NCI-H460 (cell line): ENCODE data around the gene RGS17. TPM values are rescaled to one million over a fixed set of nuclear protein-coding genes. Genes with fewer than 3 reads are reported as not detected.
"Not testable (repeated sequence)": the region's sequence is repeated elsewhere in the genome, so short reads cannot be mapped to it uniquely, and the experiment has no call there.

Experiments
- DNase-seq: peaks from one replicate; pipeline ENCODE4 v3.0.0-alpha.2; 2016; ENCODE audit warnings: low read depth; ENCODE audit errors: extremely low read depth
- total RNA-seq: library from RNA; depleted of rRNA; stranded (reverse); fragments of >200 nt; shearing (Covaris generic); gene quantifications from 2 replicates; pipeline ENCODE4 v1.2.3, GENCODE V29; 2014

RGS17 gene
- total RNA-seq, 1 experiment from 2014 or later = 0.20 TPM

DNA sequence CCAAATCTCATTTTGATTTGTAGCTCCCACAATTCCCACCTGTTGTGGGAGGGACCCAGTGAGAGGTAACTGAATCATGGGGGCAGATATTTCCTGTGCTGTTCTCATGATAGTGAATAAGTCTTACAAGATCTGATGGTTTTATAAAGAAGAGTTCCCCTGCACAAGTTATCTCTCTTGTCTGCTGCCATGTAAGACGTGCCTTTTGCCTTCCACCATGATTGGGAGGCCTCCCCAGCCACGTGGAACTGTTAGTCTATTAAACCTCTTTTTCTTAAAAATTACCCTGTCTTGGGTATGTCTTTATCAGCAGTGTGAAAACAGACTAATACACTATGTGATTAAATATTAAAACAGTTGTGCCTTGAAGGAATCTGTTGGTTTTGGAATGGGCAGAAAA, 131.5 kb downstream of the RGS17 start:
- not testable (repeated sequence) for DNase-seq

DNA sequence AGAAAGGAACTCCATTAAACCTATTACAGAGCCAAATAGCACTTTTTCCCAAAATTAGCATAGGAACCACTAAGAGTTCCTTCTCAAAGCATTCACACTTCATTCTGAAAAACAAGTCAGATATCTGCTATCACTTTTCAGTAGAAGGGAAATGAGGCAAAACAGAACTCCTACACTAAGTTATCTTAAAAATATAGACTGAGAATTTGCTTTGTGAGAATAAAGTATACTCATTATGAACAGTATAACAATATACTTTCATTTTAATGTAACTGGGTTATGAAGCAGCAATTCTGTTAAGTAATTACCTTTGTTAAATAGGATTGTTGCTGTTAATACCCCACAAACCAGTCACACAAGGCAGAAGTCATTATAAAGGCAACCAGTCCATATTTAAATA, 137.2 kb downstream of the RGS17 start:
- no peak for DNase-seq

DNA sequence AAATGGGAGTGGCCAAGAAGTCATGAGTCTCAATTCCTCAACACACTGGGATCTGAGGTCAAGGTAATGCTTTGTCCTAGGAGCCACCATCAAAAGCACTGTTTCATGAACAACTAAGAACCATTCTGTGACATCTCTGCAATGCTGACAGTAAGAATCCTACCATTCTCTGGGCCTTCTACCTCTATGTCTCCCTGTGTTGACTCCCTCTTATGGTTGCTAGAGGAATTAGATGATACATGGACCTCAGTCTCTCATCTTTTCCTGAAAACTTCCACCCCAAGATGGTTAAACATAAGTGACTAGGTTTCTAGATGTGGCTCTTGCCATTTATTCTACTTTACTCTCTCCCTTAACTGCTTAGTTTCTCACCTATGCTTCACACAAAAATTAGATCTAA, 137.7 kb downstream of the RGS17 start:
- no peak for DNase-seq

DNA sequence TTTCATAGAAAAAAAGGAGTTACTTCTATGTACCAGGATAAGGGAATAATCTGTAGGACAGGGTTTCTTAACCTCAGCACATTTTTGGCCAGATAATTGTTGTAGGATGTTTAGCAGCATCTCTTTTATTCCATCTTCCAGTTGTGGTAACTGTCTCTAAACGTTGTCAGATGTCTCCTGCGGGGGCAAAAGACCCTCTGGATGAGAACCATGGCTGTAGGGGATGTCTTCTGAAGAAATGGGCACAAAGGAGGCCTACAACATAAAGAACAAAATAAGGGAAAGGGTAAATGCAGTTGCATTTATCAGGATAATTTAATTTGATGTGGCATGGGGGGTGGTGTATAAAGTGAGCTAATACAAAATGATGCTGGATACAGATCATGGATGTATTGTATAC, 144.1 kb downstream of the RGS17 start:
- DNase-seq = no peak

DNA sequence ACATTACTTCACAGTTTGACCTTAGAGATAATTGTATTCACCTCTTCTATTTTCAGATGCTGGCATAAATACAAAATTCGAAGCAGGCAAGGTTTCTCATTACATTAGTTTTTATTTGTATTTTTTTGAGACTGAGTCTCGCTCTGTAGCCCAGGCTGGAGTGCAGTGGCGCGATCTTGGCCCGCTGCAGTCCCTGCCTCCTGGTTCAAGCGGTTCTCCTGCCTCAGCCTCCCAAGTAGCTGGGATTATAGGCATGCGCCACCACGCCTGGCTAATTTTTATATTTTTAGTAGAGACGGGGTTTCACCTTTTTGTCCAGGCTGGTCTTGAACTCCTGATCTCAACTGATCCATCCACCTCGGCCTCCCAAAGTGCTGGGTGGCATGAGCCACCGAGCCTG, 145.8 kb downstream of the RGS17 start:
- not testable (repeated sequence) for DNase-seq

DNA sequence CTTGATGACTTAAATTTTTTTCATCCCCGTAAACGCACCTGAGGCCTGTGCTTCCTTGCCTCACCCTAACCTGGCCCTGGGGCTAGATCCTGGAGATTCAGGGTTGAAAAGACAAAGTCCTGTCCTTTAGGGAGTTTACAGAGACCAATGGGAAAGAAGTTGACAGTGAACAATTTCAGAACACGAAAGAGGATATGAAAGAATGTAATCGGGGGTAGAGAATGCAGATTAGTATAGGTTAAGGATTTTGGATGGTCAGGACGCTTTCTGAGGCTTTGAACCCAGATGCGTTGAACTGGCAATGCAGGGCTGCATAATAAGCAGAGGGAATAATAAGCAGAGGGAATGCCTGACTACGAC, 146.6 kb downstream of the RGS17 start:
- no peak for DNase-seq

DNA sequence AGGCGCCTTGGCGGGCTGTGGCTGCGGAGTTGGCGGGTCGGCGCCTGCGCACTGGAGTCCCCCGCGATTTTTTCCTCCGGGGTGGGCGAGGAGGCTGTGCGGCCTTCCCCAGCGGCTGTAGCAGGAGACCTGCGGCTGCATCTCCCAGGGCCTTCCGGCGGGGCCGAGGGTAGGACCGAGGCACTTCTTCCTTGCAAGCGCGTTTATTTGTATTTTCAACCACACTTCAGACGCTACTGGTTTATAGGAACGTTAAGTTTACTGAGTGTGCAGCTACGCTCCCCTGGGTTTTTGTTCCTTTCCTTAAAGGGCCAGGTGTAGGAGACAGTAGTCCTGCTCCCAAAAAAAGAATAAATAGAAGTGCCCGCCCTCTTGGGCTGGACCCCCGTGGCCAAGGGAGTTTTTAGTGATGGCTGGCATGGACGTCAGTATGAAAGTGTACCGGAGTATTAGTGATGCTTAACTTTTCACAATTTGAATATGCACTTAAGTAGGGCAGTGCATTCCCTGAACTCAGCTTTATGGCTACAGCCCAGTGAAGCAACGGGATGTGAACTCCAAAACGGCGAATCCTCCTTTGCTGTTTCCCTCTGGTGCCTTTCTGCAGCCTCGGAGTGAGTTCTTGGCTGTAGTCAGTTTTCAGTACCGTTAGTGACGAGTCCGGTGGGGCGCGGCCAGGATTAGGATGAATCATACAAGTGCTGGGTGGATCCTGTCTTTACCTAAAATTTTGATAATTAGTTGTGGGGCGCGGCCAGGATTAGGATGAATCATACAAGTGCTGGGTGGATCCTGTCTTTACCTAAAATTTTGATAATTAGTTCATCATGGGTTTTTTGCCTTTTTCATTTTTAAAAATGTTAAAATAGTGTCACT, 147.2 kb downstream of the RGS17 start:
- peak; percentile 64 for DNase-seq

DNA sequence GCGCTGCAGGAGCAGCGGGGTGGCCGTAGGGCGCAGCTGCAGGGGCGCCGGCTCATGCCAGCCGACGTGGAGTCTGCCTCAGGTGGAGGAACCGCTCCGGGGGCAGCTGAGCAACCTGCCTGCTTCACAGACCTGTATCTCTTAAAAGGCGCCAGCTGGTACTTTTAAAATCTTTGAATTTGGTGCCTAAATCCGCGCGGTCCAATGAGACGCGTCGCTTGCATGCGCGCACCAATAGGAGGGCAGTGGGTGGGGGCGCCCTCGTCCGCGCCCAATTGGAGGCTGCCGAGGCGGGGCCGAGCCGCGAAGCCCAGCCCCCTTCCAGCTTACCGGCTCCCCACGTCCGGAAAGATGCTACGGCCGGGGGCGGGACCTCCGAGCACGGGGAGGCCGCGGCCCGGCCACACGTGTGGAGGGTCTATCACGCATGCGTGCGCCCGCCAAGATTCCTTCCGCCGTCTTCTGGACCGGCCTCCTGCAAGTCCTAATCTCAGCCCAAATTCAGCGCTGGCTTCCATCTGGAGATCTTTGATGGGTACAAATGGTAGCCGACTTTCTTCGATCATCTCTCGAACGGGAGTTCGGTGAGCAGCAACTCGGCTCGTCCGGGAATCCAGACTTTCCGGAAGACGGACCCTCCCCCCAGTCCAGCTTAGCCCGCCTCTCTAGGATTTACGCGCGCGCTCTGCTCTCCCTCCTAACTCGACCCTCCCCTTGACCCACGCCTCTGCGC, 148.0 kb downstream of the RGS17 start, which contains the start of gene FBXO5:
Gene FBXO5, minus strand, starts transcription at position 138 of the 733 bp plus-strand sequence. Its CDS starts 82 bp downstream, at position 56.
- peak; percentile 93 for DNase-seq

DNA sequence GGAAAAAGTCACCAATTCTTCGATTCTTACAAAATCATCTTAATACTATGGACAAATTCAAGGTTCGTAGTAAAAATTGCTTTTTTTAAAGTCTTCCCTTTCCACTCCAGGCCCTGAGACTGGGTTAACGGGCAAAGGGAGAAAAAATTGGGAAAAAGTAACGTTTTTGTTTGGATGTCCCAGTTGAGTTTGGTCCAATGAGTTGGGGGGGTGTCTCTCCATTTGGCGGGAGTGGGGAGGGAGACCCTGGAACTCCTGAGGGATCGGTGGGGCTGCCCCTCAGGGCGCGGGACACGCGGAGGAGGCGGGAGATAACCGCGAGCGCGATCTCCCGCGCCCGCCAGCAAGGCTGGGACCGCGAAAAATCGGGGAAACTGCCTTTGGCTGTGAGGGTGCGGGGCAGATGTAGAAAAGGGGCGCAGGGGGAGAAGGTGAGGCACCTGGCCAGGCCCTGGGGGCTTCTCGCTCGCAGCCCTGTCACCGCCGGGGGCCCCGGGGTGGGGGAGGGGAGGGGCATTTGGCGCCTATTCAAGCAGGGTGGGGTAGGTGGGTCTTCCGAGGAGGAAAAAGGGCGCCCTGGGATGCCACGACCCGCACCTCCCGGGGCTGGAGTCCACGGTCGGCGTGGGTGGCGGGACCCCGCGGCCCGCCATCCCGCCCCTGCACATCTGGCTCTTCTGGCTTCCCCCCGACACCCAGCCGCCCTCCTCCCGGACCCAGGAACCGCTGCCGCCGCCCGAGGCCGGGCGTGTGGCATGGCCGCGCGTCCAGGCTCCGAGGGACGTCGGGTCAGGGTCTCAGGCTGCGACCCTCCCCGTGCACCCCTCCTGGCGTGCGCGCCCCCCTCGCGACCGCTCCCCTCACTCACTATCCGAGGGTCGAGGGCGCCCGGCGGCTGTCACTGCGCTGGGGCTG, 148.8 kb downstream of the RGS17 start:
- DNase-seq = no peak

DNA sequence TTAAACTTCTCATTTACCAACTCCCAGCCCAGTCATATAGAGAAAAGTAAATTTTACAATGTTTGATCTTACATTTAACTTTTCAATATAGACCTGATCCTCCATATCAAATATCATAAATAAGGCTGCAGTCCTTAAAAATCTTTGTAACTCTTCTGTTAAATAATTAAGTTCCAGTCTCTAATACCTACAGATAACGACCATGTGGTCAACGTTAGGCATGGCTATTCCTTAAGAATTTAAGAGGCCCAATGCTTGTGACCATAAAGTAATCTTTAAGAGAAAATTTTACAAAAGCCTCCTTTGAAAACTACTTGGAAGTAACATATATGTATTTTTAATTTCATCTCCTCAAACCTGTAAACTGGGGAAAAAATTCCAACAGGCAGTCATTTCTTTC, 149.9 kb downstream of the RGS17 start:
- DNase-seq = no peak

DNA sequence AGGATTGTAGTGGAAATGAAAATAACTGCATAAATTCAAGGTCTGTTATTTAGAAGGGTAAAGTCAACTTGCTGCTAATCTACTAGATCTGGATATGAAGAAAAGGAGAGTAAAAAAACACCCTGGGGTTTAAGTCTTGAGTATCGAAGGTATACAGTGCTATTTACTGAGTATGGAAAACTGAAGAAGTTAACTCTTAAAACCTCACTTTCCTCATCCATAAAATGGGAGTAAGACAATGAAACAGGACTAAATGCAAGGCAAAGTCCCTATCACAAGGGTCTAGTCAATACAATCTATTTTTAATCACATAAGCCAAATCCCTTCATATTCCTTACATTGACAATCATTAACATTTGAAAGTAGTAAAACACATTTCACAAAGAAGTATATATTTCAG, 150.4 kb downstream of the RGS17 start:
- no peak for DNase-seq

DNA sequence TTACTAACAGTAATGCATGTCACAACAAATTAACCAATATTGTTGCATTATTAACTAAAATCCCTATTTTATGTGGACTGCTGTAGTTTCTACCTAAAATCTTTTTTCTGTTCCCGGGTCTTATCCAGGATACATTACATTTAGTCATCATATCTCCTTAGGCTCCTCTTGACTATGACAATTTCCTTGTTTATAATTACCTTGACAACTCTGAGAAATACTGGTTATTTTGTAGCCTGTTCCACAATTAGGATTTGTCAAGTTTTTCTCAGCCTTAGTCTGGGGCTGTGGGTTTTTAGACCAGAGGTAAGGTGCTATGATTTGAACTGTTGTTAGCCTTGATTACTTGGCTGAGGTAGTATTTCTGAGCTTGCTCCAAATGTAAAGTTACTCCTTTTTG, 152.0 kb downstream of the RGS17 start:
- no peak for DNase-seq

DNA sequence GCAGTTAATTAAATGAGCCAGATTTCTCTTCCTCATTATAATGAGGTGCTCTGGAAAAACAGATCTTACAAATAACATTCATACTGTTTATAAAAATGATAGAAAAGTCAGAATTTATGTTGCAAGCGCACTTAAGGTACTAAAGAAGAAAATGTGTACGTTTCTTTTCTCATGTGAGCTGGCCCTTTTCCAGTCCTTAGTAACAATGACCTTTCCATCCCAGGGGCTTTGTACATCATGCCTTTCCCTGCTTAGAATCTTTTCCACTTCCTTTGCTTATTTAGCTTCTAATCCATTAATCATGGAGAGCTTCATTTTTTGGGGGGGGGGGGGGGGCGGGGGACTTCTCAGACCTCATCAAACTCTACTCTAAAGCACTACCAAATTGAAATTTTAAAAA, 153.0 kb downstream of the RGS17 start:
- DNase-seq = no peak

DNA sequence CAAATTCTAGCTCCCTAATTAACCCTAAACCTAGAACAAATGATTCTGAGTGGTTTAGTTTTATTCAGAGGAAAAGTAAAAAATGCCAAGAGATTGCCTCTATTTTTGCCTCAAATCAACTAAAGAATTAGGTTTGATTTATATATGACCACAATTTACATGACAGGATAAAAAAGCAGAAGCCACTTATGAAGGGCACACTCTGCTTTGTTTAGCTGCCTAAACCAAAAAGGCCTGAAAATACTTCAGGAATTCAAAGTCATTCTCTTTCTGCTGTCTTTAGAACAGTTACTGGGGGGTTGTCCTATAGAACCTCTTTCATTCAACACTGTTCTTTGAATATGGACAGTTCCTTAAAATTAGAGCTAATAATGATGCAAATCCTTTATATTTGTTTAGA, 153.5 kb downstream of the RGS17 start:
- no peak for DNase-seq

DNA sequence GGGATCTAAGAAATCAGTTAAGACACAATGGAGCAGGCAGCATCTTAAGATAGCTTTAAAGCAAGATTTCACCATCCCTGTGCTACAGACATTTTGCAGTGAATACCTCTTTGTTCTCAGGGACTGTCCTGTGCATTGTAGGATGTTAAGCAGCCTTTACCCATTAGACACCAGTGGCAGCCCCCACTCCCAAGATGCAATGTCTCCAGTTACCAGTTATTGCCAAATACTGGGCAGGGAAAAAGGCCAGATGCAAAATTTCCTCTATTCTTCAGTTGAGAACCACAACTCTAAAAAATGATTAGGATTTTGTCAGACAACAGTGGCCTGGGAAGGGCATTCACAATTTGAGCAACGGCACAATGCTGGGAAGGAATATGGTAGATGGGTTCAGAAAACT, 154.3 kb downstream of the RGS17 start:
- no peak for DNase-seq

DNA sequence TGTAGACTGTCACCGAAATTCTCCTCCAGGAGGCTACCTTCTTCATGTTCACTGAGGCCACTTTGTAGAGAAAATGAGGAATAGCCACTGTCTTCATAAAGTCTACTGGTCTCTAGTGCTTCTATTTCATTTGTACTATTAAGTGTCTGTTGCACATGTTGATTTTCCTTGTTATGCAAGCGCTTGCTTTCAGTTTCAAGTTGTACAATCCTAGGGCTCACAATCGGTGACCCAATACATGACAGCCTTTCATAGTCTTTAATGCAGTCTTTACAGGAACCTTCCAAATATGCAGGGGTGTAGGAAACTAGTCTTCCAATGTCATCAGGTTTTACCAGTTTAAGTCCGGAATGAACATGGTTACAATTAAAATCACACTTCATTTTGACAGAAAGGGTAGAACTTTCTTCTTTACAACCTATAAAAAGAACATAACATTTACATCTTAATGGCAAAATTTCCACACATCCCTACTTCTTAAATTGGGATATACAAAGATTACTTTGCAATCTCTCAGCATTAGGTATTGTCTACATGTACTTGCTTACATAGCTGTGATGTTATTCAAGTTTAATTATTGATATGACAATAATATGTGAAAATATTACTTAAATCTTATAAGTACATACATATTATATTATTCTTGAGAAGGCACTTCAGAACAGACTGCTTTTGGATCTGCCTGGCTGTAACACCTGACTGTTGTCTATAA, 155.7 kb downstream of the RGS17 start:
- no peak for DNase-seq

DNA sequence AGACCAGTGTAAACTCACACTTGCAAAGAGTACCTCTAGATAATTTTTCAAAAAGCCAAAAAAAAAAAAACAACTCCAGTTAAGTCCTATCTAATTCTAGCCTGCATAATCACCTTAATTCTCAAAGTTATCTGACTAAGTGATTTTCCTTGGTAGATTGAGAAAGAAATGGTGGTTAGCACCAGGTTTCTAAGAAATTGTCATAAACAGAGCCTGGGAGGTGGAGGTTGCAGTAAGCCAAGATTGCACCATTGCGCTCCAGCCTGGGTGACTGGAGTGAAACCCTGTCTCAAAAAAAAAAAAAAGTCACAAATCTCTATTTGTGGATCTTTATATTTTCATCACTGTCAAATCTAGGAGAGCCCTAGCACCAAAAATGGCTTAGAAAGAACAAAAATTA, 157.2 kb downstream of the RGS17 start:
- no peak for DNase-seq

DNA sequence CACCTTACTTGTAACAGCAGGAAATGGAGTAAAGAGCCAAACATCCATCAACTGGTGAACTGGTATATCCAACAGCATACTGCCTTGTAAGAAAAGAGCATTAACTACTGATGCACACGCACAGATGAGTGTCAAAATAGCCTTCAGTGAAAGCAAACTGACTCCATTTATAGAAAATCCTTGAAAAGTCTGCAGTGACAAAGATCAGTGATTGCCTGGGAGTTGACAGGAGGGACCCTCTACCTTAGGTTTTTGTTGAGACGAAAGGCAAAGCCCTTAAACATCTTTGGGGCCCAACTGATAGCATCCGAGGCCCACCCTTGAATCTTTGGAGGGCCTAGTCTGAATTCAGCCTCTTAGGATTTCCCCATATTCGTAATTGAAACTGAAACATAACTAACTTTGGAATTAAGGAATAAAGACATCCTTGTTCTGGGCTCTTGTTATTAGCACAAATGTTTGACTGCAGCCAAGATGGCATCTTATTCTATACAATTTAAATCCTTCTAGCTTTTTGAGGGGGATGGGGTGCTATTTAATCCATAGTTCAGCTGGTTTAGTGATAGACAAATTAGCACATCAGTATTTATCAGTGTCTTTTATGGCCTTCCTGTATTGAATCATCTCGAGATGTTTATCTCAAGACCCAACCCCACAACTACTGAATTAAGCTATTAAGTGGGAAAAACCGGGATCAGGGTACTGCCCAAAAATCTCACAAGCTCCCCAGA, 161.2 kb downstream of the RGS17 start:
- DNase-seq = no peak

DNA sequence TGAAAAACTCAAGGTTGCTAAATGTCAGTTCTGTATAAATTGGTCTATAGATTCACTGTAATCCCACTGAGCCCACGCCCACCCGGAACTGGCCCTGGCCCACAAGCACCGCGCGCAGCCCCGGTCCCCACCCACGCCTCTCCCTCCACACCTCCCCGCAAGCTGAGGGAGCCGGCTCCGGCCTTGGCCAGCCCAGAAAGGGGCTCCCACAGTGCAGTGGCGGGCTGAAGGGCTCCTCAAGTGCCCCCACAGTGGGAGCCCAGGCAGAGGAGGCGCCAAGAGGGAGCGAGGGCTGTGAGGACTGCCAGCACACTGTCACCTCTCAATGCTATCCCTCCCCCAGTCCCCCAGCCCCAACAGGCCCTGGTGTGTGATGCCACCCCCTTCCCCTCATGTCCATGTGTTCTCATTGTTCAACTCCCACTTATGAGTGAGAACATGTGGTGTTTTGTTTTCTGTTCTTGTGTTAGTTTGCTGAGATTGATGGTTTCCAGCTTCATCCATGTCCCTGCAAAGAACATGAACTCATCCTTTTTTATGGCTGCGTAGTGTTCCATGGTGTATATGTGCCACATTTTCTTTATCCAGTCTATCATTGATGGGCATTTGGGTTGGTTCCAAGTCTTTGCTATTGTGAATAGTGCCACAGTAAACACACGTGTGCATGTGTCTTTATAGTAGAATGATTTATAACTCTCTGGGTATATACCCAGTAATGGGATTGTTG, 164.8 kb downstream of the RGS17 start:
- not testable (repeated sequence) for DNase-seq
